IMR-90 (cell line): Measurements from ENCODE around the gene CBR4. TPM values are rescaled to one million over a fixed set of nuclear protein-coding genes. Genes with fewer than 3 reads are reported as not detected.

ENCODE experiments used
- ATAC-seq: fragments of 200-7000 bp; cut with Tn5 transposase; 2 replicates; pipeline ENCODE4 v1.9.1; 2020; ENCODE audit warnings: low read depth, mild to moderate bottlenecking, moderate library complexity
- BruUV-seq: library from RNA; stranded (reverse); fragments of 400-500 nt; replicated peaks from 2 replicates; lab custom pipeline; 2021; lab: Mats Ljungman, UMichigan
- CTCF ChIA-PET: fragments of 300-600 bp; formaldehyde crosslinking; extraction: SDS; loops from one replicate; lab custom pipeline; 2021; ENCODE audit warnings: antibody characterized with exemption; lab: Yijun Ruan, JAX
- POLR2A ChIA-PET: fragments of 300-600 bp; sonication (Branson Sonifier 250); formaldehyde crosslinking; loops from one replicate; lab custom pipeline; 2022; ENCODE audit warnings: antibody characterized with exemption; ENCODE audit not compliant: unreplicated experiment; lab: Charles Lee
- DNase-seq: peaks from one replicate; pipeline ENCODE4 v3.0.0; 2013
- H2AFZ ChIP-seq: replicated peaks from 2 replicates; pipeline ENCODE3; 2013; ENCODE audit warnings: low read length, mild to moderate bottlenecking; ENCODE audit not compliant: poor library complexity
- H2AK5ac ChIP-seq: 2 replicates; pipeline ENCODE4 v1.6.1; 2013; ENCODE audit warnings: low read depth, low read length, inconsistent platforms
- H2AK9ac ChIP-seq: replicated peaks from 2 replicates; pipeline ENCODE3; 2013; ENCODE audit warnings: mild to moderate bottlenecking, low read depth, low read length, moderate library complexity; ENCODE audit not compliant: poor library complexity
- H2BK120ac ChIP-seq: 2 replicates; pipeline ENCODE4 v1.6.1; 2013; ENCODE audit warnings: low read depth, low read length, inconsistent platforms
- H2BK15ac ChIP-seq: 3 replicates; pipeline ENCODE4 v1.6.1; 2013; ENCODE audit warnings: low read depth, low read length, inconsistent platforms
- H2BK20ac ChIP-seq: 2 replicates; pipeline ENCODE4 v1.6.1; 2013; ENCODE audit warnings: low read depth, mild to moderate bottlenecking, inconsistent platforms, low read length, moderate library complexity
- H2BK5ac ChIP-seq: 2 replicates; pipeline ENCODE4 v1.6.1; 2013; ENCODE audit warnings: mild to moderate bottlenecking, low read depth, low read length, inconsistent platforms; ENCODE audit not compliant: poor library complexity, severe bottlenecking
- H3K14ac ChIP-seq: replicated peaks from 2 replicates; pipeline ENCODE4 v1.6.1; 2013; ENCODE audit warnings: low read depth, low read length, inconsistent platforms
- H3K18ac ChIP-seq: 2 replicates; pipeline ENCODE4 v1.6.1; 2013; ENCODE audit warnings: low read depth, low read length, control low read depth
- H3K23ac ChIP-seq: 2 replicates; pipeline ENCODE4 v1.6.1; 2013; ENCODE audit warnings: low read depth, low read length, inconsistent platforms
- H3K27ac ChIP-seq: 2 replicates; pipeline ENCODE4 v1.5.1; 2013; ENCODE audit warnings: mild to moderate bottlenecking, control low read depth, low read length; ENCODE audit not compliant: insufficient read depth
- H3K27me3 ChIP-seq: 2 replicates; pipeline ENCODE4 v1.6.1; 2013; ENCODE audit warnings: low read length; ENCODE audit not compliant: control insufficient read depth, insufficient read depth
- H3K36me3 ChIP-seq: 2 replicates; pipeline ENCODE4 v1.6.1; 2013; ENCODE audit warnings: low read length, mixed read lengths; ENCODE audit not compliant: control insufficient read depth, insufficient read depth
- H3K4ac ChIP-seq: 2 replicates; pipeline ENCODE4 v1.6.1; 2013; ENCODE audit warnings: low read depth, low read length, inconsistent platforms
- H3K4me1 ChIP-seq: 2 replicates; pipeline ENCODE4 v1.6.1; 2013; ENCODE audit warnings: low read length, mixed read lengths; ENCODE audit not compliant: control insufficient read depth, insufficient read depth
- H3K4me2 ChIP-seq: 2 replicates; pipeline ENCODE4 v1.6.1; 2013; ENCODE audit warnings: low read depth, mild to moderate bottlenecking, control low read depth, low read length, moderate library complexity
- H3K4me3 ChIP-seq: 2 replicates; pipeline ENCODE4 v1.5.1; 2013; ENCODE audit warnings: low read depth, mild to moderate bottlenecking, control low read depth, low read length, moderate library complexity; ENCODE audit not compliant: insufficient read depth
- H3K56ac ChIP-seq: 2 replicates; pipeline ENCODE4 v1.6.1; 2013; ENCODE audit warnings: low read length, inconsistent platforms; ENCODE audit not compliant: insufficient read depth; ENCODE audit errors: extremely low read depth
- H3K79me1 ChIP-seq, 2 experiments: 2 replicates each; pipeline ENCODE4 v1.6.1; 2013; ENCODE audit warnings: low read length in 2 of 2, inconsistent platforms in 1 of 2, low read depth in 1 of 2
- H3K9ac ChIP-seq: 2 replicates; pipeline ENCODE4 v1.6.1; 2013; ENCODE audit warnings: low read depth, low read length, control low read depth
- H3K9me1 ChIP-seq: 2 replicates; pipeline ENCODE4 v1.6.1; 2013; ENCODE audit warnings: low read length, inconsistent platforms; ENCODE audit not compliant: insufficient read depth
- H3K9me3 ChIP-seq: 2 replicates; pipeline ENCODE4 v1.6.1; 2013; ENCODE audit warnings: low read length; ENCODE audit not compliant: control insufficient read depth, insufficient read depth
- H4K20me1 ChIP-seq: 2 replicates; pipeline ENCODE4 v1.6.1; 2013; ENCODE audit warnings: low read length, inconsistent platforms; ENCODE audit not compliant: insufficient read depth
- H4K5ac ChIP-seq: 2 replicates; pipeline ENCODE4 v1.6.1; 2013; ENCODE audit warnings: mild to moderate bottlenecking, low read depth, low read length, control low read depth
- H4K8ac ChIP-seq, 2 experiments: 2 replicates each; pipeline ENCODE4 v1.6.1; 2013; ENCODE audit warnings: low read depth in 2 of 2, low read length in 2 of 2, control low read depth in 1 of 2, inconsistent platforms in 1 of 2
- H4K91ac ChIP-seq: 2 replicates; pipeline ENCODE4 v1.6.1; 2013; ENCODE audit warnings: low read depth, low read length, inconsistent platforms; ENCODE audit not compliant: insufficient read depth
- BHLHE40 ChIP-seq: fragments of 150-350 bp; IDR thresholded peaks from 2 replicates; pipeline ENCODE4 v1.6.1; 2016; ENCODE audit warnings: mild to moderate bottlenecking, low read depth, low read length
- CEBPB ChIP-seq: IDR thresholded peaks from 2 replicates; pipeline ENCODE4 v1.6.1; 2012; ENCODE audit warnings: low read depth, low read length, improper control_type of control experiment
- CHD1 ChIP-seq: IDR thresholded peaks from 2 replicates; pipeline ENCODE4 v1.6.1; 2012; ENCODE audit warnings: low read depth, low read length, improper control_type of control experiment
- FOS ChIP-seq: fragments of 150-350 bp; IDR thresholded peaks from 2 replicates; pipeline ENCODE4 v1.6.1; 2016; ENCODE audit warnings: low read depth, low read length
- MAFK ChIP-seq: IDR thresholded peaks from 2 replicates; pipeline ENCODE4 v1.6.1; 2012; ENCODE audit warnings: low read depth, low read length, improper control_type of control experiment
- MAZ ChIP-seq: IDR thresholded peaks from 2 replicates; pipeline ENCODE4 v1.6.1; 2012; ENCODE audit warnings: low read depth, mild to moderate bottlenecking, low read length, improper control_type of control experiment, moderate library complexity, borderline replicate concordance
- MXI1 ChIP-seq: IDR thresholded peaks from 2 replicates; pipeline ENCODE4 v1.6.1; 2012; ENCODE audit warnings: low read depth, mild to moderate bottlenecking, low read length, moderate library complexity, borderline replicate concordance
- NFE2L2 ChIP-seq: fragments of 150-350 bp; IDR thresholded peaks from 2 replicates; pipeline ENCODE4 v1.6.1; 2016; ENCODE audit warnings: low read depth, mild to moderate bottlenecking, low read length
- POLR2A ChIP-seq: IDR thresholded peaks from 2 replicates; pipeline ENCODE4 v1.6.1; 2012; ENCODE audit warnings: mild to moderate bottlenecking, low read depth, low read length
- RAD21 ChIP-seq: IDR thresholded peaks from 2 replicates; pipeline ENCODE4 v1.6.1; 2012; ENCODE audit warnings: low read length, improper control_type of control experiment
- RCOR1 ChIP-seq: IDR thresholded peaks from 2 replicates; pipeline ENCODE4 v1.6.1; 2012; ENCODE audit warnings: mild to moderate bottlenecking, low read length, improper control_type of control experiment; ENCODE audit not compliant: insufficient replicate concordance
- RFX5 ChIP-seq: IDR thresholded peaks from 2 replicates; pipeline ENCODE4 v1.8.0; 2012; ENCODE audit warnings: low read depth, mild to moderate bottlenecking, low read length, moderate library complexity
- SMC3 ChIP-seq: fragments of 150-350 bp; IDR thresholded peaks from 2 replicates; pipeline ENCODE4 v1.6.1; 2016; ENCODE audit warnings: low read depth, mild to moderate bottlenecking, antibody characterized with exemption, low read length, moderate library complexity
- USF2 ChIP-seq: fragments of 150-350 bp; IDR thresholded peaks from 2 replicates; pipeline ENCODE4 v1.6.1; 2017; ENCODE audit warnings: mild to moderate bottlenecking, antibody characterized with exemption, low read length, low read depth
- WGBS, 2 experiments: methylation state at CpG; one replicate each; pipeline versions ENCODE4 v1.1.5 to v1.1.7; 2013; ENCODE audit warnings: missing lambda C conversion rate in 2 of 2; ENCODE audit not compliant: insufficient read length in 1 of 2; ENCODE audit errors: extremely low coverage in 2 of 2; 5-methylcytosine and 5-hydroxymethylcytosine counted together
- dilution Hi-C: fragments of 300-500 bp; cut with HindIII; formaldehyde crosslinking; loops from one replicate; pipeline ENCODE4 v1.14.3; 2018; ENCODE audit warnings: low sequenced_read_pairs; ENCODE audit not compliant: unreplicated experiment
- in situ Hi-C: fragments of 300-500 bp; cut with MboI; formaldehyde crosslinking; loops from 3 replicates; pipeline ENCODE4 v1.14.3; 2019; ENCODE audit warnings: low sequenced_read_pairs, inconsistent platforms, mixed read lengths
- intact Hi-C: fragments of 100-400 bp; cut with micrococcal nuclease; formaldehyde crosslinking; loops from 2 replicates; pipeline ENCODE4 v1.10.0; 2022
- polyA plus RNA-seq, 3 experiments: library from polyadenylated mRNA; depleted of rRNA; stranded (reverse); fragments of >200 nt; gene quantifications; 2 replicates each; pipeline ENCODE4 v1.2.3, GENCODE V29; 2012; ENCODE audit warnings: low replicate concordance in 1 of 3
- total RNA-seq: library from RNA; depleted of rRNA; stranded (reverse); fragments of >200 nt; gene quantifications from 2 replicates; pipeline ENCODE4 v1.2.3, GENCODE V29; 2012
- TF ChIP-seq, protein P1 (sequence below): conservative IDR thresholded peaks from 2 replicates; pipeline ENCODE4 v1.5.1; 2012; ENCODE audit warnings: mild to moderate bottlenecking, low read depth, low read length, improper control_type of control experiment
- TF ChIP-seq, protein P2 (sequence below): fragments of 150-350 bp; IDR thresholded peaks from 2 replicates; pipeline ENCODE4 v1.6.1; 2016; ENCODE audit warnings: low read depth, mild to moderate bottlenecking, low read length, moderate library complexity, borderline replicate concordance

The CBR4 gene
- total and polyA plus RNA-seq, 2 of the 4 experiments (the other 2 are of a cell fraction) = 2.7 to 4.5 TPM

- no TSS peak for BruUV-seq
- TF ChIP-seq, protein P1, sequence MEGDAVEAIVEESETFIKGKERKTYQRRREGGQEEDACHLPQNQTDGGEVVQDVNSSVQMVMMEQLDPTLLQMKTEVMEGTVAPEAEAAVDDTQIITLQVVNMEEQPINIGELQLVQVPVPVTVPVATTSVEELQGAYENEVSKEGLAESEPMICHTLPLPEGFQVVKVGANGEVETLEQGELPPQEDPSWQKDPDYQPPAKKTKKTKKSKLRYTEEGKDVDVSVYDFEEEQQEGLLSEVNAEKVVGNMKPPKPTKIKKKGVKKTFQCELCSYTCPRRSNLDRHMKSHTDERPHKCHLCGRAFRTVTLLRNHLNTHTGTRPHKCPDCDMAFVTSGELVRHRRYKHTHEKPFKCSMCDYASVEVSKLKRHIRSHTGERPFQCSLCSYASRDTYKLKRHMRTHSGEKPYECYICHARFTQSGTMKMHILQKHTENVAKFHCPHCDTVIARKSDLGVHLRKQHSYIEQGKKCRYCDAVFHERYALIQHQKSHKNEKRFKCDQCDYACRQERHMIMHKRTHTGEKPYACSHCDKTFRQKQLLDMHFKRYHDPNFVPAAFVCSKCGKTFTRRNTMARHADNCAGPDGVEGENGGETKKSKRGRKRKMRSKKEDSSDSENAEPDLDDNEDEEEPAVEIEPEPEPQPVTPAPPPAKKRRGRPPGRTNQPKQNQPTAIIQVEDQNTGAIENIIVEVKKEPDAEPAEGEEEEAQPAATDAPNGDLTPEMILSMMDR = no peak
- TF ChIP-seq RFX5 (no peak), FOS (no peak), MAFK (no peak), RCOR1 (no peak), USF2 (no peak), CHD1 (no peak), MXI1 (no peak), SMC3 (no peak), NFE2L2 (no peak), CEBPB (no peak), BHLHE40 (no peak), POLR2A (no peak), MAZ (no peak), RAD21 (no peak)
- TF ChIP-seq, protein P2, sequence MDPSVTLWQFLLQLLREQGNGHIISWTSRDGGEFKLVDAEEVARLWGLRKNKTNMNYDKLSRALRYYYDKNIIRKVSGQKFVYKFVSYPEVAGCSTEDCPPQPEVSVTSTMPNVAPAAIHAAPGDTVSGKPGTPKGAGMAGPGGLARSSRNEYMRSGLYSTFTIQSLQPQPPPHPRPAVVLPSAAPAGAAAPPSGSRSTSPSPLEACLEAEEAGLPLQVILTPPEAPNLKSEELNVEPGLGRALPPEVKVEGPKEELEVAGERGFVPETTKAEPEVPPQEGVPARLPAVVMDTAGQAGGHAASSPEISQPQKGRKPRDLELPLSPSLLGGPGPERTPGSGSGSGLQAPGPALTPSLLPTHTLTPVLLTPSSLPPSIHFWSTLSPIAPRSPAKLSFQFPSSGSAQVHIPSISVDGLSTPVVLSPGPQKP = no peak
- H3K14ac ChIP-seq = no peak overlapping the region
- H3K79me1 ChIP-seq = no peaks in the 10 kb centered on the region; a peak in 1 of 4 replicates
- in situ Hi-C loops (loop anchor here (10.0 kb wide), 1 partner anchor 250 kb away; no protein-coding TSS in a partner anchor), intact Hi-C loops (no loop called here), dilution Hi-C loops (no loop called here)
- H3K4ac ChIP-seq = no peak overlapping the region
- no peak overlapping the region for H3K4me3 ChIP-seq
- H2AK5ac ChIP-seq = no peak overlapping the region
- H3K9me1 ChIP-seq = no peaks in the 10 kb centered on the region
- H4K20me1 ChIP-seq = no peaks in the 10 kb centered on the region
- no peak overlapping the region for H4K8ac ChIP-seq
- no peak overlapping the region for H2BK20ac ChIP-seq
- DNase-seq (no peak), ATAC-seq (no peak)
- peak overlapping the region; percentile 20 for H2AK9ac ChIP-seq
- no peak overlapping the region for H3K9ac ChIP-seq
- H3K23ac ChIP-seq = no peak overlapping the region
- POLR2A ChIA-PET = no interaction called here
- H2AFZ ChIP-seq = peak overlapping the region; percentile 47
- no peak overlapping the region for H3K4me2 ChIP-seq
- no peaks in the 10 kb centered on the region for H3K9me3 ChIP-seq
- no peak overlapping the region for H2BK15ac ChIP-seq
- H4K91ac ChIP-seq = no peak overlapping the region
- no peak overlapping the region for H2BK5ac ChIP-seq
- H3K18ac ChIP-seq = no peak overlapping the region
- CTCF ChIA-PET = no interaction called here
- no peaks in the 10 kb centered on the region for H3K4me1 ChIP-seq
- H2BK120ac ChIP-seq = no peak overlapping the region
- H4K5ac ChIP-seq = no peak overlapping the region
- H3K36me3 ChIP-seq = no peaks in the 10 kb centered on the region
- H3K56ac ChIP-seq = no peak overlapping the region
- no peak overlapping the region for H3K27ac ChIP-seq
- no peaks in the 10 kb centered on the region for H3K27me3 ChIP-seq
- WGBS, 2 experiments = 58% methylated on average over 3 of the region's 5 CpGs; no CpG with 5 or more reads in 1 of the 2 experiments
Observed at GRCh38 chr4:169015186-169015623, 5.2 kb upstream of the CBR4 start.
